SK-N-SH (cell line): ENCODE measurements around the gene PLOD2. TPM values are rescaled to one million over a fixed set of nuclear protein-coding genes. Genes with fewer than 3 reads are reported as not detected.

Experiments
- CTCF ChIA-PET: fragments of 300-600, 350-600 bp; formaldehyde crosslinking; extraction: SDS; loops from one replicate; lab custom pipeline; 2021; lab: Yijun Ruan, JAX
- POLR2A ChIA-PET: fragments of 350-600 bp; sonication (Branson Sonifier 250); formaldehyde crosslinking; extraction: SDS; loops from one replicate; lab custom pipeline; 2020; ENCODE audit warnings: antibody characterized with exemption, inconsistent platforms; lab: Yijun Ruan, JAX
- DNase-seq: peaks from one replicate; pipeline ENCODE4 v3.0.0; 2012
- H2AFZ ChIP-seq: fragments of 200-600 bp; sonication (generic); 2 replicates; pipeline ENCODE4 v1.8.1; 2016; ENCODE audit warnings: antibody characterized with exemption, mild to moderate bottlenecking, low read depth
- H3F3A ChIP-seq: fragments of 200-600 bp; sonication (generic); replicated peaks from 2 replicates; pipeline ENCODE3; 2016; ENCODE audit warnings: antibody characterized with exemption, mild to moderate bottlenecking; ENCODE audit not compliant: insufficient read depth
- H3K27ac ChIP-seq, 2 experiments: fragments of 200-500 bp in 1 of 2; fragments of 200-600 bp in 1 of 2; sonication (Bioruptor generic) in 1 of 2; sonication (generic), shearing (Covaris generic) in 1 of 2; 2 replicates each; pipeline versions ENCODE4 v1.5.1 to v1.6.1; 2014 to 2016; ENCODE audit warnings: low read depth in 2 of 2, inconsistent platforms in 1 of 2, low read length in 1 of 2, mild to moderate bottlenecking in 1 of 2, mixed read lengths in 1 of 2
- H3K27me3 ChIP-seq: fragments of 200-600 bp; sonication (generic), shearing (Covaris generic); 2 replicates; pipeline ENCODE4 v1.6.1; 2016; ENCODE audit warnings: mixed run types; ENCODE audit not compliant: insufficient read depth
- H3K36me3 ChIP-seq, 2 experiments: fragments of 200-500 bp in 1 of 2; fragments of 200-600 bp in 1 of 2; sonication (Bioruptor generic) in 1 of 2; sonication (generic) in 1 of 2; replicated peaks in 1 of 2; 2 replicates each; pipeline versions ENCODE3 to v1.5.1; 2014 to 2016; ENCODE audit warnings: low read length in 1 of 2, mild to moderate bottlenecking in 1 of 2; ENCODE audit not compliant: insufficient read depth in 2 of 2, control insufficient read depth in 1 of 2
- H3K4me1 ChIP-seq, 2 experiments: fragments of 200-500 bp in 1 of 2; fragments of 200-600 bp in 1 of 2; sonication (Bioruptor generic) in 1 of 2; sonication (generic), shearing (Covaris generic) in 1 of 2; 2 replicates each; pipeline versions ENCODE4 v1.5.1 to v1.6.1; 2014 to 2016; ENCODE audit warnings: low read depth in 1 of 2, low read length in 1 of 2, mixed run types in 1 of 2; ENCODE audit not compliant: insufficient read depth in 2 of 2, control insufficient read depth in 1 of 2
- H3K4me2 ChIP-seq: fragments of 200-600 bp; sonication (generic), shearing (Covaris generic); 2 replicates; pipeline ENCODE4 v1.6.1; 2017; ENCODE audit warnings: mixed run types
- H3K4me3 ChIP-seq, 2 experiments: fragments of 200-500 bp in 1 of 2; fragments of 200-600 bp in 1 of 2; sonication (Bioruptor generic) in 1 of 2; sonication (generic), shearing (Covaris generic) in 1 of 2; 2 replicates each; pipeline versions ENCODE4 v1.5.1 to v1.8.1; 2014 to 2016; ENCODE audit warnings: low read depth in 2 of 2, inconsistent platforms in 1 of 2, low read length in 1 of 2, mild to moderate bottlenecking in 1 of 2, mixed read lengths in 1 of 2, moderate library complexity in 1 of 2
- H3K79me2 ChIP-seq: fragments of 200-600 bp; sonication (generic); 2 replicates; pipeline ENCODE4 v1.8.1; 2017; ENCODE audit warnings: mild to moderate bottlenecking; ENCODE audit not compliant: insufficient read depth
- H3K9ac ChIP-seq: fragments of 200-600 bp; sonication (generic); 2 replicates; pipeline ENCODE4 v1.6.1; 2017; ENCODE audit warnings: mixed run types
- H3K9me2 ChIP-seq: fragments of 200-600 bp; sonication (generic); 2 replicates; pipeline ENCODE4 v1.6.1; 2017; ENCODE audit warnings: mixed run types
- H3K9me3 ChIP-seq: fragments of 200-600 bp; sonication (generic); 2 replicates; pipeline ENCODE4 v1.6.1; 2017; ENCODE audit warnings: mixed run types, mild to moderate bottlenecking, moderate library complexity
- H4K20me1 ChIP-seq: fragments of 200-600 bp; sonication (generic); 2 replicates; pipeline ENCODE4 v1.6.1; 2017; ENCODE audit warnings: mild to moderate bottlenecking, mixed run types; ENCODE audit not compliant: insufficient read depth
- CHD2 ChIP-seq: fragments of 150-350 bp; IDR thresholded peaks from 2 replicates; pipeline ENCODE4 v1.6.1; 2018; ENCODE audit warnings: low read length; ENCODE audit not compliant: partially characterized antibody
- ELF1 ChIP-seq: IDR thresholded peaks from 2 replicates; pipeline ENCODE4 v1.4.0; 2012
- EZH2phosphoT487 ChIP-seq: fragments of 200-600 bp; sonication (generic); IDR thresholded peaks from 2 replicates; pipeline ENCODE4 v1.6.1; 2017; ENCODE audit warnings: low read depth, mixed run types, mild to moderate bottlenecking, antibody characterized with exemption, moderate library complexity, borderline replicate concordance
- GABPA ChIP-seq: IDR thresholded peaks from 2 replicates; pipeline ENCODE4 v1.4.0; 2012; ENCODE audit warnings: low read depth, mild to moderate bottlenecking
- NRF1 ChIP-seq: IDR thresholded peaks from 2 replicates; pipeline ENCODE4 v1.6.1; 2012; ENCODE audit warnings: low read depth, mild to moderate bottlenecking, low read length
- RAD21 ChIP-seq: IDR thresholded peaks from 2 replicates; pipeline ENCODE4 v1.6.1; 2012; ENCODE audit warnings: mild to moderate bottlenecking, low read length
- RXRA ChIP-seq: IDR thresholded peaks from 2 replicates; pipeline ENCODE4 v1.4.0; 2012; ENCODE audit warnings: low read depth, mild to moderate bottlenecking, borderline replicate concordance
- SIN3A ChIP-seq: IDR thresholded peaks from 2 replicates; pipeline ENCODE4 v1.6.1; 2012; ENCODE audit warnings: low read depth, mild to moderate bottlenecking, low read length, moderate library complexity, borderline replicate concordance
- SMC3 ChIP-seq: IDR thresholded peaks from 2 replicates; pipeline ENCODE4 v1.6.1; 2012; ENCODE audit warnings: low read depth, low read length, improper control_type of control experiment
- USF2 ChIP-seq: fragments of 150-350 bp; IDR thresholded peaks from 2 replicates; pipeline ENCODE4 v1.6.1; 2017; ENCODE audit warnings: antibody characterized with exemption, low read length, low read depth, borderline replicate concordance
- YY1 ChIP-seq: IDR thresholded peaks from 2 replicates; pipeline ENCODE4 v1.4.0; 2012; ENCODE audit warnings: low read depth, mild to moderate bottlenecking
- WGBS: methylation state at CpG from one replicate; pipeline ENCODE4 v1.1.6; 2017; ENCODE audit warnings: low lambda C conversion rate; 5-methylcytosine and 5-hydroxymethylcytosine counted together
- polyA plus RNA-seq, 3 experiments: library from polyadenylated mRNA; depleted of rRNA; stranded (reverse); fragments of >200 nt; gene quantifications; 2 replicates each; pipeline ENCODE4 v1.2.3, GENCODE V29; 2012
- TF ChIP-seq, protein P1 (sequence below): IDR thresholded peaks from 2 replicates; pipeline ENCODE4 v1.4.0; 2012; ENCODE audit warnings: low read depth, borderline replicate concordance
- TF ChIP-seq, protein P2 (sequence below): fragments of 200-600 bp; sonication (generic); IDR thresholded peaks from 2 replicates; pipeline ENCODE4 v1.6.1; 2017; ENCODE audit warnings: antibody characterized with exemption, mild to moderate bottlenecking, moderate library complexity

PLOD2 gene
- polyA plus RNA-seq, 1 of the 3 experiments (the other 2 are of a cell fraction) = 0.58 TPM

DNA sequence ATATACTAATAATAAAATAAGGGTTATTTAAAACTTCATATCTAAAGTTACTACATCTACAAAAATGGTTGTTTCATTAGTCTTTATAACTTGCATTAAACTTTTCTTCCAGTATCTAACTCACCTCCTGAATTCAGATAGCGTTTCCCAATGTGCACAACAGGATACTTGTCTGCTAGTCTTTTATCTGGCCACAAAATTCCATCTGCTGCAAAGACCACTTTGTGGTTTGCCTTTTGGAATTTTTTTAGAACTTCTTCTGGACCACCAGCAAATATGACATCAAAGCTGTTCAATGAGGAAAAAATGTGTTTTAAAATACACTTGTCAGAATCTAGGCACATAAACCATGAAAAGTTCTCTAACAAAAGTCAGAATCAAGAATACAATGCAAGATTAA lies 50.8 kb downstream of the PLOD2 start (continued):
- TF ChIP-seq, protein P1, sequence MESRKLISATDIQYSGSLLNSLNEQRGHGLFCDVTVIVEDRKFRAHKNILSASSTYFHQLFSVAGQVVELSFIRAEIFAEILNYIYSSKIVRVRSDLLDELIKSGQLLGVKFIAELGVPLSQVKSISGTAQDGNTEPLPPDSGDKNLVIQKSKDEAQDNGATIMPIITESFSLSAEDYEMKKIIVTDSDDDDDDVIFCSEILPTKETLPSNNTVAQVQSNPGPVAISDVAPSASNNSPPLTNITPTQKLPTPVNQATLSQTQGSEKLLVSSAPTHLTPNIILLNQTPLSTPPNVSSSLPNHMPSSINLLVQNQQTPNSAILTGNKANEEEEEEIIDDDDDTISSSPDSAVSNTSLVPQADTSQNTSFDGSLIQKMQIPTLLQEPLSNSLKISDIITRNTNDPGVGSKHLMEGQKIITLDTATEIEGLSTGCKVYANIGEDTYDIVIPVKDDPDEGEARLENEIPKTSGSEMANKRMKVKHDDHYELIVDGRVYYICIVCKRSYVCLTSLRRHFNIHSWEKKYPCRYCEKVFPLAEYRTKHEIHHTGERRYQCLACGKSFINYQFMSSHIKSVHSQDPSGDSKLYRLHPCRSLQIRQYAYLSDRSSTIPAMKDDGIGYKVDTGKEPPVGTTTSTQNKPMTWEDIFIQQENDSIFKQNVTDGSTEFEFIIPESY = no peak

DNA sequence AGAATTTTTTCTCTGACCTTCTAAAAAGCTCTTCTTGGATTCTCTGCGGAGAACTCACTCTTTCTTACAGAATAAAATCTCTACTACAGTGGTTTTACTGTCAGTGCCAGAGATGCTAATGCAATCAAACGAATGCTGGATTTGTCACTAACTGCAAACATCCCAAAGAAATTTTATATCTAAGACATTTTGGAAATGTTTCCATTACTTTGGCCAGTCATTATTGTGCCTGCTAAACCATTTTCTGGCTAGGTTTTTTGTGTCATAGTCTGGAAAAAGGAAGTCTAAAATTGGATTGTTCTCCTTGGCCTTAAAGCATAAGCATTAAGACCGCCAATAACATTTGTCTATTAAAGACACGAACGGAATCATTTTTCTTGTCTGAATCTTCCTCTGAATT lies 54.0 kb downstream of the PLOD2 start:
- WGBS = 50% methylated on average over 5 of the region's 5 CpGs
- Histone ChIP-seq H3K9me3 (no peaks in the 10 kb centered on the region), H3K9ac (no peak overlapping the region), H3K4me2 (no peak overlapping the region), H3K36me3 (no peaks in the 10 kb centered on the region), H3F3A (no peaks in the 10 kb centered on the region), H3K27me3 (no peaks in the 10 kb centered on the region), H2AFZ (no peak overlapping the region), H3K4me3 (no peak overlapping the region), H3K79me2 (no peaks in the 10 kb centered on the region), H4K20me1 (no peaks in the 10 kb centered on the region), H3K4me1 (no peaks in the 10 kb centered on the region), H3K9me2 (no peaks in the 10 kb centered on the region), H3K27ac (no peak overlapping the region)
- ChIA-PET POLR2A (no interaction called here), CTCF (no interaction called here)
- DNase-seq = no peak
- TF ChIP-seq YY1 (no peak), GABPA (no peak), NRF1 (no peak), SIN3A (no peak), RAD21 (no peak), RXRA (no peak), EZH2phosphoT487 (no peak), USF2 (no peak), SMC3 (no peak), ELF1 (no peak), CHD2 (no peak)
- TF ChIP-seq, protein P1 = no peak
- TF ChIP-seq, protein P2, sequence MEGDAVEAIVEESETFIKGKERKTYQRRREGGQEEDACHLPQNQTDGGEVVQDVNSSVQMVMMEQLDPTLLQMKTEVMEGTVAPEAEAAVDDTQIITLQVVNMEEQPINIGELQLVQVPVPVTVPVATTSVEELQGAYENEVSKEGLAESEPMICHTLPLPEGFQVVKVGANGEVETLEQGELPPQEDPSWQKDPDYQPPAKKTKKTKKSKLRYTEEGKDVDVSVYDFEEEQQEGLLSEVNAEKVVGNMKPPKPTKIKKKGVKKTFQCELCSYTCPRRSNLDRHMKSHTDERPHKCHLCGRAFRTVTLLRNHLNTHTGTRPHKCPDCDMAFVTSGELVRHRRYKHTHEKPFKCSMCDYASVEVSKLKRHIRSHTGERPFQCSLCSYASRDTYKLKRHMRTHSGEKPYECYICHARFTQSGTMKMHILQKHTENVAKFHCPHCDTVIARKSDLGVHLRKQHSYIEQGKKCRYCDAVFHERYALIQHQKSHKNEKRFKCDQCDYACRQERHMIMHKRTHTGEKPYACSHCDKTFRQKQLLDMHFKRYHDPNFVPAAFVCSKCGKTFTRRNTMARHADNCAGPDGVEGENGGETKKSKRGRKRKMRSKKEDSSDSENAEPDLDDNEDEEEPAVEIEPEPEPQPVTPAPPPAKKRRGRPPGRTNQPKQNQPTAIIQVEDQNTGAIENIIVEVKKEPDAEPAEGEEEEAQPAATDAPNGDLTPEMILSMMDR = no peak
